ENCODE data around the gene ZNF662.

DNA sequence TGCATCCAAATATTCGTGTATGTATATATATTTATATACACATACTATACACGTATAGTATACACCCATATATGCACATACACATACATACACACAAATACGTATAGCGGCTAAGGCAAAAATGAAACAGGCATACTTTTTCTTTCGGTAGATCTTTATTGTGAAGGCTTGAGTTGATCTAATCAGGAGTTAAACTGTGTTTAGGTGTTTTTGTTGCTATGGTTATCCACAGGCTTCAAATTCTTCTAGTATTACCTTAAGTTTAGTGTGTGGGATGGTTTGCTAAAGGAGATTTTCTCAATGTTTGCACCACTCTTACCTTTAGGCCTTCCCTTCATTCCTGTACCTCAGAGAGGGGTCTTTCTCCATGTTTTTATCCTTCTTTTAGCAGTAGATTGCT lies 28.2 kb downstream of the ZNF662 start:
- TF ChIP-seq CTCF (IDR thresholded peaks at IDR 0.05), result no peak
- TF ChIP-seq POLR2A (IDR thresholded peaks at IDR 0.05), result no peak

Measured in right lobe of liver (tissue), 4 donors.